ENCODE data around the gene RSPH9.

GRCh38 chr6:43630980-43631619 lies 13.7 kb upstream of the RSPH9 start:
- TF ChIP-seq CTCF (IDR thresholded peaks at IDR 0.05), result no peak
- TF ChIP-seq REST (IDR thresholded peaks at IDR 0.05; ENCODE audit: insufficient read depth in 1 of 2, low read depth in 2 of 2, low read length in 1 of 2), result no peak
